Ammon's horn (tissue), 1 donor: ENCODE results near the gene ZNF534.
"Not testable (repeated sequence)": the region's sequence is repeated elsewhere in the genome, so short reads cannot be mapped to it uniquely, and the experiment has no call there.

ENCODE experiments used
- DNase-seq: peaks from one replicate; pipeline ENCODE4 v3.0.0-alpha.2; 2016; ENCODE audit warnings: low spot score

Gene ZNF534

GRCh38 chr19:52428937-52429336 lies at the start of gene ZNF534:
ZNF534 (plus strand) TSS chr19:52429148; CDS start chr19:52431475, 2,327 bp downstream.
- no peak for DNase-seq

GRCh38 chr19:52391135-52391534 lies 37.8 kb upstream of the ZNF534 start:
- no peak for DNase-seq

- DNase-seq: peak; percentile 92
Observed at GRCh38 chr19:52397310-52398080, 31.5 kb upstream of the ZNF534 start, which contains the start of gene ZNF528. ZNF528 (plus strand) TSS chr19:52397849; CDS start chr19:52402014, 4,165 bp downstream.

- DNase-seq: no peak
Observed at GRCh38 chr19:52398081-52398441, 30.9 kb upstream of the ZNF534 start.

- no peak for DNase-seq
Observed at GRCh38 chr19:52410276-52410675, 18.7 kb upstream of the ZNF534 start.

GRCh38 chr19:52415711-52416110 lies 13.2 kb upstream of the ZNF534 start:
- no peak for DNase-seq

- no peak for DNase-seq
Observed at GRCh38 chr19:52442179-52442578, 13.2 kb downstream of the ZNF534 start.

- no peak for DNase-seq
Observed at GRCh38 chr19:52444506-52444905, 15.6 kb downstream of the ZNF534 start.

GRCh38 chr19:52451241-52451640 lies 22.3 kb downstream of the ZNF534 start:
- DNase-seq: no peak

GRCh38 chr19:52453324-52454094 lies 24.6 kb downstream of the ZNF534 start, which contains the start of gene ZNF578:
ZNF578 (plus strand) TSS chr19:52453553; CDS start chr19:52501846, 48,293 bp downstream.
- peak; percentile 23 for DNase-seq

- DNase-seq: no peak
Observed at GRCh38 chr19:52464798-52465470, 36.0 kb downstream of the ZNF534 start.

- DNase-seq: no peak
Observed at GRCh38 chr19:52473655-52474350, 44.9 kb downstream of the ZNF534 start.

GRCh38 chr19:52474351-52475127 lies 45.6 kb downstream of the ZNF534 start:
- DNase-seq: no peak

GRCh38 chr19:52484111-52484743 lies 55.3 kb downstream of the ZNF534 start:
- DNase-seq: not testable (repeated sequence)

GRCh38 chr19:52485064-52485463 lies 56.1 kb downstream of the ZNF534 start:
- DNase-seq: not testable (repeated sequence)

GRCh38 chr19:52485561-52486240 lies 56.8 kb downstream of the ZNF534 start:
- DNase-seq: not testable (repeated sequence)

GRCh38 chr19:52492201-52492993 lies 63.4 kb downstream of the ZNF534 start:
- no peak for DNase-seq

GRCh38 chr19:52492994-52493470 lies 64.1 kb downstream of the ZNF534 start:
- no peak for DNase-seq

GRCh38 chr19:52494518-52494917 lies 65.6 kb downstream of the ZNF534 start:
- DNase-seq: no peak
